ENCODE results near the gene TLX2.
A peak's percentile ranks its signal among the peaks of the same experiment; 100 is the strongest.

TLX2 gene

GRCh38 chr2:74496997-74497776 lies 17.1 kb upstream of the TLX2 start:
- DNase-seq, result no peak

- DNase-seq, result no peak
These were observed 16.3 kb upstream of the TLX2 start for GRCh38 chr2:74497777-74498499.

- DNase-seq, result no peak
These were observed 15.6 kb upstream of the TLX2 start for GRCh38 chr2:74498500-74499266.

- no peak for DNase-seq
These were observed 14.8 kb upstream of the TLX2 start, which contains the start of gene LBX2 for GRCh38 chr2:74499267-74499939. LBX2 (minus strand) TSS chr2:74499603; CDS start chr2:74499537, 66 bp downstream.

- DNase-seq, result no peak
These were observed 14.2 kb upstream of the TLX2 start for GRCh38 chr2:74499940-74500577.

- no peak for DNase-seq
These were observed 13.7 kb upstream of the TLX2 start for GRCh38 chr2:74500578-74500946.

GRCh38 chr2:74501335-74502071 lies 12.7 kb upstream of the TLX2 start:
- DNase-seq, result no peak

GRCh38 chr2:74502147-74502719 lies 12.0 kb upstream of the TLX2 start:
- no peak for DNase-seq

- peak; percentile 77 for DNase-seq
These were observed 11.3 kb upstream of the TLX2 start for GRCh38 chr2:74502720-74503505.

- DNase-seq, result no peak
These were observed 10.5 kb upstream of the TLX2 start for GRCh38 chr2:74503506-74504475.

- no peak for DNase-seq
These were observed 9.7 kb upstream of the TLX2 start for GRCh38 chr2:74504591-74504990.

GRCh38 chr2:74505448-74506246 lies 8.6 kb upstream of the TLX2 start:
- DNase-seq, result no peak

GRCh38 chr2:74507145-74507925 lies 6.9 kb upstream of the TLX2 start, which contains the start of gene PCGF1:
PCGF1 (minus strand) TSS chr2:74507695; CDS start chr2:74507668, 27 bp downstream.
- peak; percentile 98 for DNase-seq

- DNase-seq, result peak; percentile 87
These were observed 6.2 kb upstream of the TLX2 start for GRCh38 chr2:74507926-74508520.

- no peak for DNase-seq
These were observed 4.0 kb upstream of the TLX2 start for GRCh38 chr2:74510272-74510671.

- DNase-seq, result no peak
These were observed 2.9 kb upstream of the TLX2 start for GRCh38 chr2:74511104-74511989.

Data from fibroblast of skin of abdomen (primary cell).